Measurements from ENCODE around the gene DIDO1.
"Not testable (repeated sequence)": the region's sequence is repeated elsewhere in the genome, so short reads cannot be mapped to it uniquely, and the experiment has no call there.

Gene DIDO1

DNA sequence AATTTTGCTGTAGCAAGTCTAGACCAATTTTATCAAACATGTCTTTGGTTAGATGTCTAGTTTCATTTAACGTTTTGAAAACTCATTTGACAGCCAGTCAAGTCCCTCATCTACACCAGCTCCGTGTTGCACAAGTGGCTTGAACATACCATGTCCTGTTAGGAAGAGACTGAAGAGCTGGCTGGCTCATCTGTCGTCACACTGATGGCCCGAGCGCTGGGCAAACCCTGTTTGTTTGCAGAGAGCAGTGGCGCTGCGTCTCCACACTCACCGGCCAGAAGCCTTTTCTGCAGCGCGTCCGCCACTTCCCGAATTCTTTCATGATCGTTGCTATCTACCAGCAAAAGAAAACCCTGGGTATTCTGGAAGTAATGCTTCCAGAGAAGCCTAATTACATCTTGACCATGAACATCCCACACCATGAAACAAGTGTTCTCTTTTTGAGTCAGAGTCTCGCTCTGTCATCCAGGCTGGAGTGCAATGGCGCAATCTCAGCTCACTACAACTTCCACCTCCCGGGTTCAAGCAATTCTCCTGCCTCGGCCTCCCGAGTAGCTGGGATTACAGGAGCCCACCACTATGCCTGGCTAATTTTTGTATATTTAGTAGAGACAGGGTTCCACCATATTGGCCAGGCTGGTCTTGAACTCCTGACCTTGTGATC, 54.0 kb downstream of the DIDO1 start:
- H3K36me3 Mint-ChIP-seq: no peaks in the 10 kb centered on the region
- no peak for ATAC-seq
- peaks cover 27% of the 10 kb centered on the region for H3K4me1 Mint-ChIP-seq
- H3K9me3 Mint-ChIP-seq: no peaks in the 10 kb centered on the region
- no peak overlapping the region for H3K4me3 Mint-ChIP-seq
- peaks cover 31% of the 10 kb centered on the region for H3K27me3 Mint-ChIP-seq
- H3K27ac Mint-ChIP-seq: no peak overlapping the region

GRCh38 chr20:62864207-62864606, 62.1 kb downstream of the DIDO1 start:
- H3K27ac Mint-ChIP-seq: no peak overlapping the region
- ATAC-seq: no peak
- H3K36me3 Mint-ChIP-seq: no peaks in the 10 kb centered on the region
- H3K9me3 Mint-ChIP-seq: peaks cover 4% of the 10 kb centered on the region
- H3K4me3 Mint-ChIP-seq: no peak overlapping the region
- H3K4me1 Mint-ChIP-seq: peaks cover 15% of the 10 kb centered on the region
- H3K27me3 Mint-ChIP-seq: peaks cover 16% of the 10 kb centered on the region

DNA sequence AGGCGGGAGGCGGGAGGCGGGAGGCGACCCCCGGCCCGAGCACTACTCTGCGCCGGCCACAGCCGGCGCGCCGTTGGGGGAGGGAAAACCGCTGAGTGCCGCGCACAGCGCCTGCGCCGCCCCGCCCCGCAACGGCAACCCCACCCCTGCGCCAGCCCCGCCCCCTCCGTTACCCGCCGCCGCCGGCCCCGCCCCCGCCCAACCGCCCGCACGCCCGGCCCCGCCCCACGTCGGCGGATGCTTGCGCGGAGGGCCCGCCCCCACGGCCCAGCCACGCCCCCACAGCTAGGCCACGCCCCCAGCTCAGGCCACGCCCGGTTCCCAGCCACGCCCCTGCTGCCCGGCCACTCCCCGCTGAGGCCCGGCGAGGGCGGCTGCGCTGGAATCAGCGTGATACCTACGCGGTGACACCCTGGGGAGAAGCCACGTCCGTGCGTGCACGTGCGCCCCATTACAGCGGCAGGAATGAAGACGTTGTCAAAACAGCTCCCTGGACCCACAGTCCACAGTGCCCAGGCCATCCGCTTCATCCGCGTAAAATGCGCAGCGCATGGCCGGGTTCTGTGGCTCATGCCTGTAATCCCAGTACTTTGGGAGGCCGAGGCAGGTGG, 64.5 kb downstream of the DIDO1 start, which contains the start of gene TCFL5:
Gene TCFL5 (minus strand): TSS at position 97 of the 611 bp plus-strand sequence. CDS start 152 bp downstream, outside the sequence.
- peak; percentile 94 for ATAC-seq
- H3K27ac Mint-ChIP-seq: peak within 1 kb of the TSS; percentile 11
- H3K4me3 Mint-ChIP-seq: peak within 1 kb of the TSS; percentile 73
- peaks cover 32% of the 10 kb centered on the region for H3K4me1 Mint-ChIP-seq
- H3K9me3 Mint-ChIP-seq: peaks cover 4% of the 10 kb centered on the region
- peaks cover 16% of the 10 kb centered on the region for H3K36me3 Mint-ChIP-seq
- peaks cover 16% of the 10 kb centered on the region for H3K27me3 Mint-ChIP-seq

DNA sequence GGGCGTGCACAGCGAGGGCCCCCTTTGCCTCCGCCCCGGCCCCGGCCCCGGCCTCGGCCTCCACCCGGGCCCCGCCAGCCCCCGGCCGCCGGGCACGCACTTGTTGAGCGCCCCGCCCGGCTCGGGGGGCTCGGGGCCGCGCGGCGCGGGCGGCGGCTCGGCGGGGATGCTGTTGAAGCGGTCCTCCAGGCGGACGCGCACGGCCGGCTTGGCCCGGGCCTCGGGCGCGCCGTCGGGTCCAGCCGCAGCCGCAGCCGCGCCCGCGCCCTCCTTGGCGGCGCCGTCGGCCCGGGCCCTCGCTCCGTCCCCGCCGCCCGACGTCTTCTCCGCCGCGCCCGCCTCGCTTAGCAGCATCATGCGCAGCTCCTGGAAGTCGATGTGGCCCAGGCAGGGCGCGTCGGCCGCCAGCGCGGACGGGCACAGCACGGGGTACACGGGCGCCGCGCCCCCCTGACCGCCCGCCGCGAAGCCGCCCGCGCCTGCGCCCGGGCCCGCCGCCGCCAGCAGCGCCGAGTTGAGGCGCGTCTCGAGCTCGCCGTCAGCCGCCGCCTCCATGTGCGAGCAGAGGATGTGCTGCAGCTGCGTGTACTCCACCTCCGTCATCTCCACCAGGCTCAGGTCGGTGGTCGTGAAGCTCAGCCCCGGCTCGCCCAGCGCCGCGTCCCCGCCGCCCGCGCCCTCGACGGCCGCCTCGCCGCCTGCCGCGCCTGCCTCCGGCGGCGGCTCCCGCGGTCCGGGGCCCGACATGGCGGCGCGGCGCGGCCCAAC, 65.2 kb downstream of the DIDO1 start:
- Mint-ChIP-seq H3K36me3 (peaks cover 18% of the 10 kb centered on the region), H3K27ac (no peak overlapping the region), H3K9me3 (peaks cover 4% of the 10 kb centered on the region), H3K4me3 (peak overlapping the region; percentile 46), H3K27me3 (peaks cover 16% of the 10 kb centered on the region), H3K4me1 (peaks cover 32% of the 10 kb centered on the region)
- peak; percentile 44 for ATAC-seq

GRCh38 chr20:62860391-62860923, 65.8 kb downstream of the DIDO1 start:
- Mint-ChIP-seq H3K4me1 (peaks cover 32% of the 10 kb centered on the region), H3K27me3 (peaks cover 12% of the 10 kb centered on the region), H3K36me3 (peaks cover 18% of the 10 kb centered on the region), H3K27ac (no peak overlapping the region), H3K9me3 (peaks cover 4% of the 10 kb centered on the region), H3K4me3 (peak overlapping the region; percentile 73)
- ATAC-seq: no peak

DNA sequence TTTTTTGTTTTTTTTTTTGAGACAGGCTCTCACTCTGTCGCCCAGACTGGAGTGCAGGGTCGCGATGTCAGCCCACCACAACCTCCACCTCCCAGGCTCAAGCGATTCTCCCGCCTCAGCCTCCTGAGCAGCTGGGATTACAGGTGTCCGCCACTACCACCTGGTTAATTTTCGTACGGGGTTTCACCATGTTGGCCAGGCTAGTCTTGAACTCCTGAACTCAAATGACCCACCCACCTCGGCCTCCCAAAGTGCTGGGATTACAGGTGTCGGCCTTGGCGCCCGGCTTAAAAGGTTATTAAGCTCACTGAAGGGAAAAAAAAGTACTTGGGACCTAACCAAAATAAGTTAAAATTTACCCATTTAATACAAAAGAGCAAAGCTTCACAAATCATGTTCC, 66.6 kb downstream of the DIDO1 start:
- Mint-ChIP-seq H3K9me3 (peaks cover 4% of the 10 kb centered on the region), H3K27ac (no peak overlapping the region), H3K4me1 (peaks cover 32% of the 10 kb centered on the region), H3K27me3 (peaks cover 8% of the 10 kb centered on the region), H3K4me3 (peak overlapping the region; percentile 73), H3K36me3 (peaks cover 18% of the 10 kb centered on the region)
- no peak for ATAC-seq

DNA sequence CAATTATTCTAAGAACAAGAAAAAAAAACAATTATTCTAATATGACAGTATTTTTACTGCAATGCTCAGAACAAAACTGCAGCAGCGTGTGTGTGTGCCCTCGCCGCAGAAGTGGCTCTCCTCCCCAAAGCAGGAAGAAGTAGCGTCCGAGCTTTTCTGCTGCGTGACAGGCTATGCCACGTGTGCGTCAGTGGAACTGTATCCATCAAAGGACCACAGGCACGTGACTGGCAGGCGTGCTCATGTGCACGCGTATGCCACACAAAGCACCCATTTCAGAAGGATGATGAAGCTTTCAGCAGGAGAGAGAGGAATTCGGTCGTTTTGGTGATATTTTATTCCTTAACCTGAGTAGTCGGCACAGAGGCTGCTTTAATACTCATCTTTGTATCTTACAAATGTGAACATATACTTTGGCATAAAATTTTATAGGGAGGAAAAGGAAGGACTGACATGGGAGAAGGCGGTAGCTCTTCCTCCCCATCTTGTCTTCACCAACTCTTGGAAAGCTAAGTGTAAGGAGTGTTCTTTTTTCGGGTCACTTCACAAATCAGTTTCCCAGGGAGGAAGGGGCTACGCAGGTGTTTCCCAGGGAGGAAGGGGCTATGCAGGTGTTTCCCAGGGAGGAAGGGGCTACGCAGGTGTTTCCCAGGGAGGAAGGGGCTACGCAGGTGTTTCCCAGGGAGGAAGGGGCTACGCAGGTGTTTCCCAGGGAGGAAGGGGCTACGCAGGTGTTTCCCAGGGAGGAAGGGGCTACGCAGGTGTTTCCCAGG, 68.1 kb downstream of the DIDO1 start:
- H3K9me3 Mint-ChIP-seq: peaks cover 4% of the 10 kb centered on the region
- H3K4me1 Mint-ChIP-seq: peaks cover 32% of the 10 kb centered on the region
- H3K4me3 Mint-ChIP-seq: no peak overlapping the region
- H3K27ac Mint-ChIP-seq: no peak overlapping the region
- no peak for ATAC-seq
- H3K36me3 Mint-ChIP-seq: peaks cover 23% of the 10 kb centered on the region
- H3K27me3 Mint-ChIP-seq: peaks cover 8% of the 10 kb centered on the region

DNA sequence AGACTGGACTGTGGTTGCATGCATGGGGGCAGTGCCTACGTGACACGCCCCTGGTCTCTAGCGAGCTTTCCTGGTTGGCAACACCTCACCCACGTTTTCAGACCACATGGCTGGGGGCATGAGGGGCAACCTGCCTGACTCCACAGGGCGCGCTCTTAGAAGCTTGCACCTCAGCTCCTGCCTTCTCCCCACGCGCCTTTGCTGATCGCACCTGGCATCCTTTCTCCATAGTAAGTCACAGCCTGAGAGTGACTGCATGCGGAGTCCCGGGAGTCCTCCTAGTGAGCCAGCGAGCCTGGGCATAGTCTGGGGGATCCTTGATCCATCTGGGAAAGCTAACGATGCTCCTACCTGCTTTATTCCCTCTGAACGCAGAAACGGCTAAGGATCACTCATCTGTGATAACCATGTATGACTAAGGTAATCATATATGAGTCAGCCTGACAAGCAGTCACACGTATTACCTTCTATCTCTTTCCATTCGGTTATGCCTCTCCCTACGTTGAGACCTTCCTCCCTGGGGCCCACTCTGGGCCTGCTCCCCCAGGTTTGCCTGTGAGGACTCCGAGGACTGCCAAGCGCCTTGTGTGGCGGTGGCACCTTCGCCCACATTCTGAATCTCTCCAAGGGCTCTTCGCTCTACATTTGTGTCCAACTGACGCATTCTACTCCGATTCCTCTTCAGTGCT, 69.2 kb downstream of the DIDO1 start:
- ATAC-seq: no peak
- peaks cover 32% of the 10 kb centered on the region for H3K4me1 Mint-ChIP-seq
- peaks cover 34% of the 10 kb centered on the region for H3K36me3 Mint-ChIP-seq
- H3K27me3 Mint-ChIP-seq: peaks cover 8% of the 10 kb centered on the region
- no peak overlapping the region for H3K27ac Mint-ChIP-seq
- no peak overlapping the region for H3K4me3 Mint-ChIP-seq
- H3K9me3 Mint-ChIP-seq: no peaks in the 10 kb centered on the region

GRCh38 chr20:62855120-62855519, 71.2 kb downstream of the DIDO1 start:
- no peak overlapping the region for H3K4me3 Mint-ChIP-seq
- H3K9me3 Mint-ChIP-seq: no peaks in the 10 kb centered on the region
- H3K27me3 Mint-ChIP-seq: peaks cover 2% of the 10 kb centered on the region
- H3K36me3 Mint-ChIP-seq: peaks cover 34% of the 10 kb centered on the region
- peaks cover 27% of the 10 kb centered on the region for H3K4me1 Mint-ChIP-seq
- ATAC-seq: no peak
- no peak overlapping the region for H3K27ac Mint-ChIP-seq

DNA sequence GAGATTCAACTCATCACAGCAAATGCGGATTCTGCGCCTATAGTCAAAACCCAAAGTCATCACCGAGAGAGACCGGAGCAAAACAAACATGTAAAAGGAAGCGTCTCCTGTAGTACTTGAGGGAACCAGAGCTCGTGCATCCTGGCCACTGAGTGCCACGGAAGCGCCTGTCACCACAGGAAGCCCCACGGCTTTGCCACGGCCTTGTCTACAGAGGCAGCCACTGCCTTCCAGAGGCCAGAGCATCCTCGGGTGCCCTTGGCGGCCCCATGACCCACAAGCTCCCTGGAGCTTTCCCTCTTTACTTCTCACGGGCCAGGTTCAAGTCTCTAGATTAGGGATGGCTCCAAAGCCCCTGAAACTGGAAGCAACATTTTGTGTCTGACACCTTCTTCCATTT, 72.2 kb downstream of the DIDO1 start:
- no peak for ATAC-seq
- Mint-ChIP-seq H3K9me3 (no peaks in the 10 kb centered on the region), H3K36me3 (peaks cover 34% of the 10 kb centered on the region)

GRCh38 chr20:62853304-62853703, 73.0 kb downstream of the DIDO1 start:
- not testable (repeated sequence) for H3K27me3 Mint-ChIP-seq, H3K4me3 Mint-ChIP-seq, H3K27ac Mint-ChIP-seq, ATAC-seq, H3K9me3 Mint-ChIP-seq
- Mint-ChIP-seq H3K36me3 (peaks cover 32% of the 10 kb centered on the region), H3K4me1 (peaks cover 11% of the 10 kb centered on the region)

More for the DNA sequence above, 72.2 kb downstream of the DIDO1 start:
- H3K27me3 Mint-ChIP-seq: no peaks in the 10 kb centered on the region
- H3K4me1 Mint-ChIP-seq: peaks cover 17% of the 10 kb centered on the region
- H3K27ac Mint-ChIP-seq: no peak overlapping the region
- H3K4me3 Mint-ChIP-seq: no peak overlapping the region

GRCh38 chr20:62852841-62853240, 73.5 kb downstream of the DIDO1 start:
- ATAC-seq: no peak
- no peak overlapping the region for H3K4me3 Mint-ChIP-seq
- H3K36me3 Mint-ChIP-seq: peaks cover 30% of the 10 kb centered on the region
- H3K27ac Mint-ChIP-seq: no peak overlapping the region
- peaks cover 9% of the 10 kb centered on the region for H3K4me1 Mint-ChIP-seq
- H3K27me3 Mint-ChIP-seq: no peaks in the 10 kb centered on the region
- no peaks in the 10 kb centered on the region for H3K9me3 Mint-ChIP-seq

- Mint-ChIP-seq H3K27ac (no peak overlapping the region), H3K36me3 (peaks cover 28% of the 10 kb centered on the region), H3K27me3 (no peaks in the 10 kb centered on the region), H3K9me3 (no peaks in the 10 kb centered on the region), H3K4me1 (peaks cover 8% of the 10 kb centered on the region), H3K4me3 (no peak overlapping the region)
- ATAC-seq: no peak
Measured at GRCh38 chr20:62852196-62852595, 74.1 kb downstream of the DIDO1 start.

DNA sequence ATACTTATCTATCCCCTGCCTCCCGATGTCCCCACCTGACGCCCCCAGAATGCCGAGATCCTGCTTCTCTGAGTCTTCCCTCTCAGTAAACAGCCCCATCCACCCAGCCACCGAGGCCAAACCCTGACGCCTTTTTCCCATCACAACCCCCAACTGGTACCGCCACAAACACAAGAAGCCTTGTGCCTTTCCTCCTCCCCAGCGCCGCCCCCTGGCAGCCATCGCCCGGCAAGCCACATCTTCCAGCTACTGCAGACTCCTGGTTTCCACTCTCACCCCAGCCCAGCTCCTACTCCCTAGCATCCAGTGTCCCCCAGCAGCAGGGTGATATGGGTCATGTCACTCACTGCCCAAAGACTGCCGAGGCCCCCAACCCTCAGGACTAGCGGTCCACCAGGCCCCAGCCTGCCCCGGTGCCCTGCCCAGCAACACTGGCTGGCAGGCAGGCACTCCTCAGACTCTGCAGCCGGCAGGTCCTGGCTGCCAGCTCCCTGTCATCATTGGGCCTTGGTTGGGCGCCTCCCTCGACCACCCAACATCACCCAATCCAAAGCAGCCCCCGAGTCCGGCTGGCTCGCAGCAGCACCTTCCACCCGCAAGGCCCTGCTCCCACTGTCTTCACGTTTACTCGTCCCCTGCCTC, 75.9 kb downstream of the DIDO1 start:
- no peaks in the 10 kb centered on the region for H3K27me3 Mint-ChIP-seq
- no peak for ATAC-seq
- H3K27ac Mint-ChIP-seq: no peak overlapping the region
- no peaks in the 10 kb centered on the region for H3K9me3 Mint-ChIP-seq
- H3K36me3 Mint-ChIP-seq: peaks cover 24% of the 10 kb centered on the region
- no peak overlapping the region for H3K4me3 Mint-ChIP-seq
- H3K4me1 Mint-ChIP-seq: peaks cover 6% of the 10 kb centered on the region

Data from stimulated activated memory B cell treated with anti-CD40 and anti-IgM and Interleukin-4, amounts not matched to agents 10 μg/mL and 1 μg/mL and 100 μg/mL, for 72 hours (primary cell).